Suprapubic skin (tissue), 4 donors: ENCODE results near the gene SEMA6A.

Experiments used
- CTCF ChIP-seq, 2 donors: fragments of 200-600 bp in 1 of 2; fragments of 450-650 bp in 1 of 2; sonication (generic) in 1 of 2; IDR thresholded peaks; one replicate each; pipeline ENCODE4 v1.5.1; 2016 to 2019; ENCODE audit warnings: antibody characterized with exemption in 2 of 2, mild to moderate bottlenecking in 1 of 2, moderate library complexity in 1 of 2
- EP300 ChIP-seq: sonication (generic); formaldehyde crosslinking; IDR thresholded peaks from one replicate; pipeline ENCODE4 v1.6.1; 2017; ENCODE audit warnings: antibody characterized with exemption
- POLR2A ChIP-seq, 2 donors: fragments of 450-650 bp; IDR thresholded peaks; one replicate each; pipeline ENCODE4 v1.6.1; 2017; ENCODE audit warnings: antibody characterized with exemption in 2 of 2, mild to moderate bottlenecking in 2 of 2, moderate library complexity in 2 of 2
- POLR2AphosphoS5 ChIP-seq, 3 donors: sonication (generic); formaldehyde crosslinking; IDR thresholded peaks; one replicate each; pipeline ENCODE4 v1.6.1; 2017; ENCODE audit warnings: antibody characterized with exemption in 3 of 3

GRCh38 chr5:116451905-116452450 is 122.6 kb downstream of the SEMA6A start:
- TF ChIP-seq EP300 (no peak), POLR2A (IDR thresholded peaks at IDR 0.05) (no peak), CTCF (IDR thresholded peaks at IDR 0.05) (no peak), POLR2AphosphoS5 (IDR thresholded peaks at IDR 0.05) (no peak)
